Activated B cell treated with CpG ODN at 0.5 μM for 24 hours (primary cell): Measurements from ENCODE around the gene TMEM205. TPM values are rescaled to one million over a fixed set of nuclear protein-coding genes. Genes with fewer than 3 reads are reported as not detected.

Source experiments
- ATAC-seq: fragments of 200-7000 bp; cut with Tn5 transposase; one replicate; pipeline ENCODE4 v1.10.0; 2021; ENCODE audit warnings: low read depth, mild to moderate bottlenecking, moderate library complexity
- CTCF ChIA-PET: fragments of 350-600 bp; sonication (Branson Sonifier 250); formaldehyde crosslinking; loops from one replicate; lab custom pipeline; 2021; ENCODE audit warnings: antibody characterized with exemption; lab: Charles Lee
- POLR2A ChIA-PET: fragments of 350-600 bp; sonication (Branson Sonifier 250); formaldehyde crosslinking; loops from one replicate; lab custom pipeline; 2021; ENCODE audit warnings: antibody characterized with exemption; lab: Charles Lee
- DNase-seq: peaks from one replicate; pipeline ENCODE4 v3.0.0; 2022
- H3K27ac Mint-ChIP-seq: one replicate; pipeline ENCODE4 v1.8.0; 2020; ENCODE audit warnings: mixed read lengths
- H3K27me3 Mint-ChIP-seq: one replicate; pipeline ENCODE4 v1.8.0; 2021; ENCODE audit warnings: mixed read lengths
- H3K36me3 Mint-ChIP-seq: one replicate; pipeline ENCODE4 v1.8.0; 2021; ENCODE audit warnings: low read depth, mixed read lengths
- H3K4me1 Mint-ChIP-seq: one replicate; pipeline ENCODE4 v1.8.0; 2021; ENCODE audit warnings: mixed read lengths
- H3K4me3 Mint-ChIP-seq: one replicate; pipeline ENCODE4 v1.8.0; 2020; ENCODE audit warnings: mild to moderate bottlenecking, mixed read lengths
- H3K9me3 Mint-ChIP-seq: one replicate; pipeline ENCODE4 v1.8.0; 2020; ENCODE audit warnings: mixed read lengths
- intact Hi-C: fragments of 100-400 bp; cut with micrococcal nuclease; formaldehyde crosslinking; loops from one replicate; pipeline ENCODE4 v1.15.1; 2024
- total RNA-seq: library from RNA; stranded (reverse); gene quantifications from 2 replicates; pipeline ENCODE4 v1.2.3, GENCODE V29; 2022
- TF ChIP-seq, protein P1 (sequence below): fragments of 200-600 bp; IDR thresholded peaks from one replicate; pipeline ENCODE4 v1.8.0; 2022; ENCODE audit warnings: antibody characterized with exemption, mild to moderate bottlenecking

The TMEM205 gene
- total RNA-seq, 1 donor from 2014 or later: 68.1 TPM

DNA sequence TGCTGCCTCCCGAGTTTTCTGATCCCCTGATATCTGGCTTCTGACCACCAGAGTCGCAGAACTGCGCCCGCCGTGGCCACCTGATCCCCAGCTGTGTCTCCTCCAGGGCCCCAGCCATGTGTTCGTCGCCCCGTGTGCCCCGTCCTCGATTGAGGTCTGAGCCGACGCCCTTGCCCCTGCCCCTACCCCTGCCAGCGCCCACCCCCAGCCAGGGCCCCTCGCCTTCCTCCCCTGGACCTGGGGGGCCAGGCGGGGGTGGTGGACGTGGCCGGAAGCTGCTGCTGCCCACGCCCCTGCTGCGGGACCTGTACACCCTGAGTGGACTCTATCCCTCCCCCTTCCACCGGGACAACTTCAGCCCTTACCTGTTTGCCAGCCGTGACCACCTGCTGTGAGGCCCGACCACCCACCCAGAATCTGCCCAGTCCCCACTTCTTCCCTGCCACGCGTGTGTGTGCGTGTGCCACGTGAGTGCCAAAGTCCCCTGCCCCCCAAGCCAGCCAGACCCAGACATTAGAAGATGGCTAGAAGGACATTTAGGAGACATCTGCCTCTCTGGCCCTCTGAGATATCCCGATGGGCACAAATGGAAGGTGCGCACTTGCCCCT lies 18.3 kb upstream of the TMEM205 start:
- DNase-seq (no peak), ATAC-seq (no peak)
- CTCF ChIA-PET: no interaction called here

DNA sequence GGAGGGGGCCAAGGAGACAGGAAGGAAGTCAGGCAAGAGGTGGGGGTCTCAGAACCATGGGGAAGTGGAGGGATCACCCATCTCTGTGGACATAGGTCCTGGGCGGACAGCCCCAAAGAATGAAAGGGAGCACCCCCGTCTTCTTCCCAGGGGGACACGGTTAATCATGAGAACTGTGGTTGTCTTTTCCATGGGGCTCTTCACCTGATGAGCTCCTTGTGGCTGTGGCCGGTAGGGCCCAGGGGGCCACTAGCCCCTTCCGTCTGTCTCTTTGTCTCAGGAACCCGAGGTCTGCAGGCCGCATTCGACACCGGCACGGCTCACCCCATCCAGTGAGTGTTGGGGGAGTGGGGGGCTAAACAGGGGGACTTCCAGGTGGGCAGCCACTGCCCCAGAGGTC lies 17.8 kb upstream of the TMEM205 start:
- TF ChIP-seq, protein P1, sequence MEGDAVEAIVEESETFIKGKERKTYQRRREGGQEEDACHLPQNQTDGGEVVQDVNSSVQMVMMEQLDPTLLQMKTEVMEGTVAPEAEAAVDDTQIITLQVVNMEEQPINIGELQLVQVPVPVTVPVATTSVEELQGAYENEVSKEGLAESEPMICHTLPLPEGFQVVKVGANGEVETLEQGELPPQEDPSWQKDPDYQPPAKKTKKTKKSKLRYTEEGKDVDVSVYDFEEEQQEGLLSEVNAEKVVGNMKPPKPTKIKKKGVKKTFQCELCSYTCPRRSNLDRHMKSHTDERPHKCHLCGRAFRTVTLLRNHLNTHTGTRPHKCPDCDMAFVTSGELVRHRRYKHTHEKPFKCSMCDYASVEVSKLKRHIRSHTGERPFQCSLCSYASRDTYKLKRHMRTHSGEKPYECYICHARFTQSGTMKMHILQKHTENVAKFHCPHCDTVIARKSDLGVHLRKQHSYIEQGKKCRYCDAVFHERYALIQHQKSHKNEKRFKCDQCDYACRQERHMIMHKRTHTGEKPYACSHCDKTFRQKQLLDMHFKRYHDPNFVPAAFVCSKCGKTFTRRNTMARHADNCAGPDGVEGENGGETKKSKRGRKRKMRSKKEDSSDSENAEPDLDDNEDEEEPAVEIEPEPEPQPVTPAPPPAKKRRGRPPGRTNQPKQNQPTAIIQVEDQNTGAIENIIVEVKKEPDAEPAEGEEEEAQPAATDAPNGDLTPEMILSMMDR: no peak
- intact Hi-C loops: no loop called here
- DNase-seq: no peak
- ChIA-PET CTCF (no interaction called here), POLR2A (interaction anchor here (0.7 to 0.8 kb wide), 2 partner anchors 17 to 1810 kb away, joined by 3 to 5 read pairs; no protein-coding TSS in a partner anchor)
- no peak overlapping the region for H3K27ac Mint-ChIP-seq
- no peak overlapping the region for H3K4me3 Mint-ChIP-seq
- H3K36me3 Mint-ChIP-seq: peaks cover 22% of the 10 kb centered on the region
- no peaks in the 10 kb centered on the region for H3K9me3 Mint-ChIP-seq
- H3K4me1 Mint-ChIP-seq: no peaks in the 10 kb centered on the region
- ATAC-seq: no peak
- no peaks in the 10 kb centered on the region for H3K27me3 Mint-ChIP-seq

More for the DNA sequence above, 18.3 kb upstream of the TMEM205 start:
- POLR2A ChIA-PET: no interaction called here
- no peaks in the 10 kb centered on the region for H3K9me3 Mint-ChIP-seq
- intact Hi-C loops: no loop called here
- no peak overlapping the region for H3K4me3 Mint-ChIP-seq
- H3K27ac Mint-ChIP-seq: no peak overlapping the region
- TF ChIP-seq, protein P1: no peak
- H3K4me1 Mint-ChIP-seq: peaks cover 2% of the 10 kb centered on the region
- no peaks in the 10 kb centered on the region for H3K27me3 Mint-ChIP-seq
- peaks cover 27% of the 10 kb centered on the region for H3K36me3 Mint-ChIP-seq

DNA sequence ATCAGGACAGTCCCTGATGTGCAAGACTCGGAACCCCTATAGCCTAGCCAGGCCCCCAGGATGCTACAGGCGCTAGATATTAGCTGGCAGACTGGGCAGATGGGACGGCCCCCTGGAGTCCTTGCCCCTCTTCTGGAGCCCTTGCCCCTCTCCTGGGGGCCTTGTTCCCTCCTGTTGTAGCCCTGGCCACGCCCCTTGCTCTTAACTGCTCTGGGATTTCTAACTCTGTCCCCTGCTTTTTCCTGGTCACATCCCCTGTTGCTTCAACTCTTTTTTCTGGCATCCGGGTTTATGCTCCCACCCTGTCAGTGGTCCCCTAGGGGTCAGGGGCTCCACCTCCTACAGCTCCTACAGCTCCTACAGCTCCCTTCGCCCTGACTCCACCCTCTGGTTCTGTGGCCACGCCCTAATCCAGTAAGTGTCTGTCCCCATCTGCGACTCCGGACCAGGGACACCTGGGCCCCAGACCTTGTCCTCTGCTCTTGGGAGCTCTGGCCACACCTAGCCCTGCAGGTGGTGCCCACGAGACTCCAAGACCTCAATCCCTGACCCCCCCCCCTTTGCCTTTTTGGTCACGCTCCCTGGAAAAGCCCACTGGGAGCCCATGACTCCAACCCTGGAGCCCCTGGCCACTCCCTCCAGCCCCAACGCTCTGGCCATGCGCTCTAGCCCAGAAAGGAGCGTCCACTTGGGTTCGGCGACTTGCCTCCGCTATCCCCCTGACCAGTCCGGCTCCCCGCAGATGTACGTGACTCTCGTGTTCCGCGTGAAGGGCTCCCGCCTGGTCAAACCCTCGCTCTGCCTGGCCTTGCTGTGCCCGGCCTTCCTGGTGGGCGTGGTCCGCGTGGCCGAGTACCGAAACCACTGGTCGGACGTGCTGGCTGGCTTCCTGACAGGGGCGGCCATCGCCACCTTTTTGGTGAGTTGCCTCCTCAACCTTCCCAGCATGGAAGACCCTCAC lies 16.0 kb upstream of the TMEM205 start:
- TF ChIP-seq, protein P1: no peak
- Mint-ChIP-seq H3K9me3 (no peaks in the 10 kb centered on the region), H3K4me1 (no peaks in the 10 kb centered on the region), H3K27me3 (peaks cover 3% of the 10 kb centered on the region), H3K4me3 (no peak overlapping the region), H3K27ac (no peak overlapping the region), H3K36me3 (peaks cover 13% of the 10 kb centered on the region)
- DNase-seq (no peak), ATAC-seq (no peak)
- intact Hi-C loops: no loop called here
- ChIA-PET CTCF (no interaction called here), POLR2A (no interaction called here)

DNA sequence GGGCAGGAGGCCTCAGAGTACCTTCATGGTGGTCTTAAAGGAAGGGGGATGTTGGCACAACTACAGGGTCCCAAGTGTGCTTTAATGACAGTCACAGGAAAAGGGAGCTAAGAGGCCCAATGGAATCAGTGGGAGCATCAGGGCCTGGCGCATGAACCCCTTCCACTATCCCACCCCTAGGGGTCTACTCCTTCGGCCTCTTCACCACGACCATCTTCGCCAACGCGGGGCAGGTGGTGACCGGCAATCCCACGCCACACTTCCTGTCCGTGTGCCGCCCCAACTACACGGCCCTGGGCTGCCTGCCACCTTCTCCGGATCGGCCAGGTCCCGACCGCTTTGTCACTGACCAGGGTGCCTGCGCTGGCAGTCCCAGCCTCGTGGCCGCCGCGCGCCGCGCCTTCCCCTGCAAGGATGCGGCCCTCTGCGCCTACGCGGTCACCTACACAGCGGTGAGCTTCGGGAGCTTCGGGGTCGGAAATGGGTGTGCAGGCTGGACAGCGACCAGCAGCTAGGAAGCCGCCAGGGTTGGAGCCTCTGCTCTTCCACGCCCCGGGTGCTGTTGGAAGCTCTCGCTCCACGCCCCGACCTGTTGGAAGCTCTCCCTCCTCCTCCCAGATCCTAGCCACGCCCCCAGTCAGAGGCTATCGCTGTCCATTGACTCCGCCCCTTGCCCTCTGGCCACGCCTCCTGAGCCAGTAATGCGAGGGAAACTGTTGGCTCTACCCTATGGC lies 15.1 kb upstream of the TMEM205 start:
- Mint-ChIP-seq H3K27ac (no peak overlapping the region), H3K9me3 (no peaks in the 10 kb centered on the region), H3K36me3 (peaks cover 11% of the 10 kb centered on the region), H3K4me1 (peaks cover 3% of the 10 kb centered on the region), H3K27me3 (peaks cover 5% of the 10 kb centered on the region), H3K4me3 (no peak overlapping the region)
- ATAC-seq: no peak
- TF ChIP-seq, protein P1: no peak
- ChIA-PET POLR2A (interaction anchor here (0.8 to 1.2 kb wide), 2 partner anchors 11 to 13 kb away, joined by 3 to 4 read pairs; partner anchors contain the start of gene SWSAP1), CTCF (no interaction called here)
- intact Hi-C loops: no loop called here
- no peak for DNase-seq
